ENCODE data around the gene ARMC3. TPM values are rescaled to one million over a fixed set of nuclear protein-coding genes. Genes with fewer than 3 reads are reported as not detected.

The ARMC3 gene
- total RNA-seq, 2 donors from 2014 or later: not detected

DNA sequence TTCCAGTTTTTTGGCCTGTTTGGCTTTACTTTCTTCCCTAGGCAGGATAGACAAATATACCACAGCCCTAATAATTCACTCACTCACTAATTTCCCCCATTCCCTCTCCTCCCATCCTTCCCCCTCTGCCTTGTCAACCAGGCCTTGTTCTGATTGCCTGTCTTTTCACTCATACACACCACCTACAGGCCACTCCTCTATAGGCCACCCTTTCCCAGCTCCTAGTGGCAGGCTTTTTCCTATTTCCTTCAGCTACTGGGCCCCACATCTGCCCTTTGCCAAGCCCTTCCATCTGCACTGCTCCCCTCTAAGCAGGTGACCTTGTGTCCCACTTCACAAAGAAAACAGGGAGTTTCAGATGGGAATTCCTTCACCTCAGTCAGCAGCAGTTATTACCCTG is 107.7 kb downstream of the ARMC3 start:
- H3K9me3 Mint-ChIP-seq: no peaks in the 10 kb centered on the region
- H3K4me1 Mint-ChIP-seq: no peaks in the 10 kb centered on the region
- no peak overlapping the region for H3K27ac Mint-ChIP-seq
- H3K36me3 Mint-ChIP-seq (ENCODE audit: low read depth): no peaks in the 10 kb centered on the region
- no peak overlapping the region for H3K4me3 Mint-ChIP-seq
- no peak for ATAC-seq (replicated peaks)
- H3K27me3 Mint-ChIP-seq: peaks cover 51% of the 10 kb centered on the region

- no peaks in the 10 kb centered on the region for H3K36me3 Mint-ChIP-seq (ENCODE audit: low read depth)
- H3K9me3 Mint-ChIP-seq: no peaks in the 10 kb centered on the region
- H3K27me3 Mint-ChIP-seq: peaks cover 40% of the 10 kb centered on the region
- no peak overlapping the region for H3K4me3 Mint-ChIP-seq
- no peaks in the 10 kb centered on the region for H3K4me1 Mint-ChIP-seq
- no peak overlapping the region for H3K27ac Mint-ChIP-seq
- no peak for ATAC-seq (replicated peaks)
Observed at GRCh38 chr10:23037152-23037551, 109.3 kb downstream of the ARMC3 start.

DNA sequence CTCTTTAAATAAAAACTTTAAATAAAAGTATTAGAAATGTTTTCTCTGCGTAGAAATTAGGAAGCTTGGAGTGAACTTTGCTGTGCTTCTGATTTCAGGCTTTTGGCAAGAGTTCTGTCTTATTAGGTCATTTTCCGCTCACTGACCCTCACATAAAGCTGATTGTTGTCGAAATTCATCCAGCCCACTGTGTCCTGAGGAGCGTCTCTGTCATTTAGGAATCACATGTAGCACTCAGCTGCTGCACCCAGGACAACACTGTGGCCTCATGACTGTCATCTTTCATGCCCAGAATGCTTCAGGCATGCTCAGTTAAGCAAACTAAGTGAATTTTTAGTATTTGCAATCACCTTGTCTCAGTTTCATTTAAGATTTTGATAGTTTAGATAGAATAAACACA is 109.7 kb downstream of the ARMC3 start:
- Mint-ChIP-seq H3K27ac (no peak overlapping the region), H3K4me1 (no peaks in the 10 kb centered on the region), H3K27me3 (peaks cover 41% of the 10 kb centered on the region), H3K9me3 (no peaks in the 10 kb centered on the region), H3K4me3 (no peak overlapping the region), H3K36me3 (ENCODE audit: low read depth) (no peaks in the 10 kb centered on the region)
- no peak for ATAC-seq (replicated peaks)

- Mint-ChIP-seq H3K4me3 (no peak overlapping the region), H3K9me3 (no peaks in the 10 kb centered on the region), H3K36me3 (ENCODE audit: low read depth) (no peaks in the 10 kb centered on the region), H3K27ac (no peak overlapping the region), H3K27me3 (peaks cover 42% of the 10 kb centered on the region), H3K4me1 (no peaks in the 10 kb centered on the region)
- ATAC-seq (replicated peaks): no peak
Observed at GRCh38 chr10:23038172-23038571, 110.3 kb downstream of the ARMC3 start.

- Mint-ChIP-seq H3K36me3 (ENCODE audit: low read depth) (no peaks in the 10 kb centered on the region), H3K4me1 (no peaks in the 10 kb centered on the region), H3K9me3 (no peaks in the 10 kb centered on the region), H3K4me3 (no peak overlapping the region), H3K27me3 (peaks cover 26% of the 10 kb centered on the region), H3K27ac (no peak overlapping the region)
- ATAC-seq (replicated peaks): no peak
Observed at GRCh38 chr10:23040002-23040401, 112.1 kb downstream of the ARMC3 start.

DNA sequence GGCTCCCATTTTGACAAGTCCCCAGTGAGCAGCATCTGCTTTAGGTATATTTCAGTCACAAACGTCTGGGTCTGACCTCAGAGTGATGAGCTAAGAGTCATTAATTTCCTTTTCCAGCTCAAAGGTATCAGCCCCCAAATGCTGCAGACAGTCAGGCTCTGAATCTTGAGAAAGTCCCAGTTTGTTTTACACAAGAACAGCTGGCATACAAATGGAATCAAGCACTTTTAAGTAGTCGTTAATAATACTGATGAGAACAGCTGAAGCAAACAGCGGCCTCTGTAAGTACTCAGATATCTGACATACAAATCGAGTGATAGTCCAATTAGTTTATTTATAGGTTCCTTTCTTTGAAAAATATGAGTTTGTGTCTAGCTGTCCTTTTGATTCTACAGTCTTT is 118.2 kb downstream of the ARMC3 start:
- ATAC-seq (replicated peaks): no peak
- no peaks in the 10 kb centered on the region for H3K9me3 Mint-ChIP-seq
- no peak overlapping the region for H3K4me3 Mint-ChIP-seq
- no peak overlapping the region for H3K27ac Mint-ChIP-seq
- H3K27me3 Mint-ChIP-seq: peaks cover 12% of the 10 kb centered on the region
- no peaks in the 10 kb centered on the region for H3K4me1 Mint-ChIP-seq
- H3K36me3 Mint-ChIP-seq (ENCODE audit: low read depth): no peaks in the 10 kb centered on the region

DNA sequence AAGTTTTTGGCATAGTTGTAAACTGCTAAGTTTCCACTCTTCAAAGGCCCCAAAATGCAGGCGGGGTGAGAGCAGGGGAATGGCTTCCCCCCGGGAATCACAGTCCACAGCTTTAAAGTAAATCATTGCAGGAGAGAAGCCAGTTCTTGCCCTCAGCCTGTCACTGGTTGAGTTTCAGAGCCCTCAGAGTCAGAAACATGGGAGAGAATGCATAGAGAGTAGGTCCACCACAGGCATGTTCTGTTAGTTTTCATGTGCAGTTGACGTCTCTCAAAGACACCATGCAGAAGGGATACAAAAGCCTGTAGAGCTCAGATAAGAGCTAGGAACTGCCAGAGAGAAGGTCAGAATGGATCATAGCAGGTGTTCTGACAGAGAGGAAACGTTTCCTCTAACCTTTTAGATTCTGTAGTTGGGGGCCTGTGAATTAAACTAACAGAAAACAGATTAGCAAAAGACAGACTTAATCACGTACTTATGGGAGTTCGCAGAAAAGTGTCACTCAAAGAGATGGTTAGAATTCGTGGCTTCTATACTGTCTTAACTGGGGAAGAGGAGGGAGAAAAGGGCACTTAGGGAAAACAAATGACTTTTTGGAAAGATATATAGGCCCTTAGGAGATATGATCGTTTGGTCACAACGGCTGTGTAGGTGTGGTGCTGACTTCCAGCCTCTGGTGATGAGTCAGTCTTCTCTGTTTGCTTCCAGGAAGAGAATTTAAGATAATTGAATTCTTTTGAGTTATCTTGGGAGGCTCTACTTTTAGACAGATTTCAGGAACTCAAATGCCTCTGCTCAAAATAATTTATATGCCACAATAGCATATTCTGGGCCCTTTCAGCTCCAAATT is 119.6 kb downstream of the ARMC3 start:
- Mint-ChIP-seq H3K36me3 (ENCODE audit: low read depth) (no peaks in the 10 kb centered on the region), H3K9me3 (no peaks in the 10 kb centered on the region), H3K27me3 (peaks cover 12% of the 10 kb centered on the region), H3K4me3 (no peak overlapping the region), H3K27ac (no peak overlapping the region), H3K4me1 (no peaks in the 10 kb centered on the region)
- ATAC-seq (replicated peaks): no peak

DNA sequence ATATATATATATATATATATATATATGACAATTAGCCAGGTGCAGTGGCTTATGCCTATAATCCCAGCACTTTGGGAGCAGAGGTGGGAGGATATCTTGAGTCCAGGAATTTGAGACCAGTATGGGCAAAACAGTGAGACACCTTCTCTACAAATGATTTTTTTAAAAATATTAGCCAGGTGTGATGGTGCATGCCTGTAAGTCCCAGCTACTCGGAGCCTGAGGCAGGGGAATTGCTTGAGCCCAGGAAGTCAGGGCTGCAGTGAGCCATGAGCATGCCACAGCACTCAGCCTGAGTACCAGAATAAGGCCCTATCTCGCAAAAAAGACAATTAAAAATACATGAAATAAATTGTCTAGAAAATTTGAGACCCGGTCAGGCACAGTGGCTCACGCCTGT is 120.3 kb downstream of the ARMC3 start:
- peaks cover 14% of the 10 kb centered on the region for H3K27me3 Mint-ChIP-seq
- no peak overlapping the region for H3K27ac Mint-ChIP-seq

DNA sequence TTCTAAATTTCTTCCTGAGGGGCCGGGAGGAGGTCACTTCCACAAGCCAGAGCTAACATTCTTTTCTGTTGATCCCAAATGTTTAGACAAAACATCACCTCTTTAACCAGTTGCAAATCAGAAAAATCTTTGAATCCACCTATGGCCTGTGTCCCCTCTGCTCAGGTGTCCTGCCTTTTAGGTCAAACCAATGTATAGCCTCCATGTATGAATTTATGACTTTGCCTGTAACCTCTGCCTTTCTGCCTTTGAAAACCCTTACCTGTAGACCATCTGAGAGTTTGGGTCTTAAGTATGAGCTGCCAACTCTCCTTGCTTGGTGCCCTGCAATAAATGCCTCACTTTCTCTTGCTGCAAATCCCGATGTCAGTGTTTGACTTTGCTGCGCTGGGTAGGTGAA is 123.4 kb downstream of the ARMC3 start:
- peaks cover 21% of the 10 kb centered on the region for H3K27me3 Mint-ChIP-seq
- H3K27ac Mint-ChIP-seq: no peak overlapping the region
- no peaks in the 10 kb centered on the region for H3K4me1 Mint-ChIP-seq
- no peak for ATAC-seq (replicated peaks)
- no peak overlapping the region for H3K4me3 Mint-ChIP-seq
- no peaks in the 10 kb centered on the region for H3K9me3 Mint-ChIP-seq
- H3K36me3 Mint-ChIP-seq (ENCODE audit: low read depth): no peaks in the 10 kb centered on the region

More for the DNA sequence above, 120.3 kb downstream of the ARMC3 start:
- no peak overlapping the region for H3K4me3 Mint-ChIP-seq
- H3K4me1 Mint-ChIP-seq: no peaks in the 10 kb centered on the region
- no peak for ATAC-seq (replicated peaks)
- no peaks in the 10 kb centered on the region for H3K36me3 Mint-ChIP-seq (ENCODE audit: low read depth)
- H3K9me3 Mint-ChIP-seq: no peaks in the 10 kb centered on the region

- no peaks in the 10 kb centered on the region for H3K4me1 Mint-ChIP-seq
- no peak overlapping the region for H3K27ac Mint-ChIP-seq
- no peaks in the 10 kb centered on the region for H3K36me3 Mint-ChIP-seq (ENCODE audit: low read depth)
- ATAC-seq (replicated peaks): no peak
- H3K9me3 Mint-ChIP-seq: no peaks in the 10 kb centered on the region
- peaks cover 27% of the 10 kb centered on the region for H3K27me3 Mint-ChIP-seq
- H3K4me3 Mint-ChIP-seq: no peak overlapping the region
Observed at GRCh38 chr10:23051855-23052331, 124.0 kb downstream of the ARMC3 start.

GRCh38 chr10:23053036-23053435 is 125.2 kb downstream of the ARMC3 start:
- no peaks in the 10 kb centered on the region for H3K36me3 Mint-ChIP-seq (ENCODE audit: low read depth)
- H3K4me1 Mint-ChIP-seq: no peaks in the 10 kb centered on the region
- no peak overlapping the region for H3K4me3 Mint-ChIP-seq
- H3K27ac Mint-ChIP-seq: no peak overlapping the region
- H3K9me3 Mint-ChIP-seq: no peaks in the 10 kb centered on the region
- ATAC-seq (replicated peaks): no peak
- H3K27me3 Mint-ChIP-seq: peaks cover 27% of the 10 kb centered on the region

GRCh38 chr10:23055424-23056185 is 127.8 kb downstream of the ARMC3 start:
- peaks cover 28% of the 10 kb centered on the region for H3K27me3 Mint-ChIP-seq
- no peak for ATAC-seq (replicated peaks)
- no peak overlapping the region for H3K4me3 Mint-ChIP-seq
- H3K36me3 Mint-ChIP-seq (ENCODE audit: low read depth): no peaks in the 10 kb centered on the region
- H3K9me3 Mint-ChIP-seq: peaks cover 4% of the 10 kb centered on the region
- H3K4me1 Mint-ChIP-seq: no peaks in the 10 kb centered on the region
- H3K27ac Mint-ChIP-seq: no peak overlapping the region

DNA sequence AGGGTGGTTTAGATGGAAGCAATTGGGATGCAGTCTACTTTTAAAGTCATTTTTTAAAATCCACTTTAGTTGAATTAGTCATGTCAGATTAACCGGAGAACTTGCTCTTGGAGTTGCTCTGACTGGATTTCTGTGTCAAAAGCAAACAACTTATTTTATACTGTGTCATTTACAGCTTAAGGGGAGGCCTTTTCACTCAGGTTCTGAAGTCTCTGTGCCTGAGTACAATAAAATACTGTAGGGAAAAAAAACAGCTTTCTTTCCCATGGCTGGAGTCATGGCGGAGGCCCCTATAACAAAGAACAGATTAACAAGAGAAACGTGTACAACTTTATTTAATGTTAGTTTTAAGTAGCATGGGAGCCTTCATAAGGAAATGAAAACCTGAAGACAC is 128.3 kb downstream of the ARMC3 start:
- no peak for ATAC-seq (replicated peaks)
- H3K9me3 Mint-ChIP-seq: peaks cover 4% of the 10 kb centered on the region
- H3K27me3 Mint-ChIP-seq: peaks cover 28% of the 10 kb centered on the region
- no peak overlapping the region for H3K4me3 Mint-ChIP-seq
- no peaks in the 10 kb centered on the region for H3K36me3 Mint-ChIP-seq (ENCODE audit: low read depth)
- H3K27ac Mint-ChIP-seq: no peak overlapping the region
- H3K4me1 Mint-ChIP-seq: no peaks in the 10 kb centered on the region

DNA sequence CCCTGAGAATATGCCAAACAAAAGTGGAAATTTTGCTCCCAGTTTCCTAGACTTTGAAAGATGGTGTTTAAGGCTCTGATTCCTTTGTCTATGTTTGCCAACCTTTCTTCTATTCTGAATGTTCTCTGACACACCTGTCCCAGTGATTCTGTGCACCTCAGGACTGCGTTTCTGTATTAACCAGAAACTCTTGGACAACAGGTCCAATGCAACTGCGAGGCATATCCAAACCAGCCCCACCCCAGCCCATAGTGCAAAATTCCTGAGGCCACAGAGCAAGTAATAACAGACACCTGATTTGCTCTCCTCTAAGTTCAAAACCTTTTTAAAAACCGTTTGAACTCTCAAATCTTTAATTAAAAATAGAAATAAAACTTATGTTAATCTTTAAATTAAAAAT is 130.5 kb downstream of the ARMC3 start:
- no peaks in the 10 kb centered on the region for H3K36me3 Mint-ChIP-seq (ENCODE audit: low read depth)
- no peaks in the 10 kb centered on the region for H3K4me1 Mint-ChIP-seq
- peaks cover 4% of the 10 kb centered on the region for H3K9me3 Mint-ChIP-seq
- no peak overlapping the region for H3K27ac Mint-ChIP-seq
- ATAC-seq (replicated peaks): no peak
- H3K27me3 Mint-ChIP-seq: peaks cover 21% of the 10 kb centered on the region
- H3K4me3 Mint-ChIP-seq: no peak overlapping the region

- peaks cover 4% of the 10 kb centered on the region for H3K9me3 Mint-ChIP-seq
- no peaks in the 10 kb centered on the region for H3K4me1 Mint-ChIP-seq
- H3K27ac Mint-ChIP-seq: no peak overlapping the region
Observed at GRCh38 chr10:23060918-23061317, 133.1 kb downstream of the ARMC3 start.

More at GRCh38 chr10:23060918-23061317, 133.1 kb downstream of the ARMC3 start:
- no peak for ATAC-seq (replicated peaks)
- Mint-ChIP-seq H3K36me3 (ENCODE audit: low read depth) (no peaks in the 10 kb centered on the region), H3K27me3 (peaks cover 23% of the 10 kb centered on the region), H3K4me3 (no peak overlapping the region)
